ENCODE results near the gene BCAP29.

BCAP29 gene

GRCh38 chr7:107581387-107582013 is 1.5 kb downstream of the BCAP29 start:
- TF ChIP-seq CTCF (IDR thresholded peaks at IDR 0.05; ENCODE audit: control extremely low read depth, extremely low read depth, low read depth, missing control alignments), result no peak
- ChIA-PET CTCF (interaction anchor here (1.0 to 1.1 kb wide), 4 partner anchors 9 to 117 kb away, joined by 3 to 4 read pairs (median 4); no protein-coding TSS in a partner anchor), POLR2A (no interaction called here)
- no peak for DNase-seq (ENCODE audit: extremely low spot score)

- POLR2A ChIA-PET, result no interaction called here
- CTCF ChIA-PET, result no interaction called here
- no peak for TF ChIP-seq CTCF (IDR thresholded peaks at IDR 0.05; ENCODE audit: control extremely low read depth, extremely low read depth, low read depth, missing control alignments)
- DNase-seq (ENCODE audit: extremely low spot score), result no peak
These were observed 2.8 kb downstream of the BCAP29 start for GRCh38 chr7:107582875-107583274.

- no peak for DNase-seq (ENCODE audit: extremely low spot score)
- no peak for TF ChIP-seq CTCF (IDR thresholded peaks at IDR 0.05; ENCODE audit: control extremely low read depth, extremely low read depth, low read depth, missing control alignments)
- POLR2A ChIA-PET, result no interaction called here
- CTCF ChIA-PET, result interaction anchor here (1.0 kb wide), 1 partner anchor 9 kb away, joined by 3 read pairs; no protein-coding TSS in a partner anchor
These were observed 4.7 kb downstream of the BCAP29 start for GRCh38 chr7:107584716-107585115.

- no peak for DNase-seq (ENCODE audit: extremely low spot score)
- CTCF ChIA-PET, result interaction anchor here (1.3 to 1.4 kb wide), 2 partner anchors 12 to 30 kb away, joined by 3 read pairs; no protein-coding TSS in a partner anchor
- TF ChIP-seq CTCF (IDR thresholded peaks at IDR 0.05; ENCODE audit: control extremely low read depth, extremely low read depth, low read depth, missing control alignments), result no peak
- POLR2A ChIA-PET, result no interaction called here
These were observed 8.6 kb downstream of the BCAP29 start for GRCh38 chr7:107588529-107589130.

- POLR2A ChIA-PET, result no interaction called here
- DNase-seq (ENCODE audit: extremely low spot score), result no peak
- CTCF ChIA-PET, result no interaction called here
- TF ChIP-seq CTCF (IDR thresholded peaks at IDR 0.05; ENCODE audit: control extremely low read depth, extremely low read depth, low read depth, missing control alignments), result no peak
These were observed 11.4 kb downstream of the BCAP29 start for GRCh38 chr7:107591421-107591820.

- CTCF ChIA-PET, result interaction anchor here (1.3 to 1.7 kb wide), 3 partner anchors 16 to 127 kb away, joined by 3 read pairs; no protein-coding TSS in a partner anchor
These were observed 12.4 kb downstream of the BCAP29 start for GRCh38 chr7:107592361-107593024.

More at GRCh38 chr7:107592361-107593024, 12.4 kb downstream of the BCAP29 start:
- DNase-seq (ENCODE audit: extremely low spot score), result no peak
- TF ChIP-seq CTCF (IDR thresholded peaks at IDR 0.05; ENCODE audit: control extremely low read depth, extremely low read depth, low read depth, missing control alignments), result no peak
- POLR2A ChIA-PET, result no interaction called here

Measured in GM10248 (cell line).